ENCODE measurements around the gene FAM135A.

GRCh38 chr6:70593118-70593486, 179.8 kb downstream of the FAM135A start:
- no peak for TF ChIP-seq CTCF (IDR thresholded peaks at IDR 0.05; ENCODE audit: low read depth, low read length, missing input control)
- no peak for TF ChIP-seq RAD21 (IDR thresholded peaks at IDR 0.05)

Measured in liver (tissue), 3 donors.